CD4-positive, alpha-beta T cell (primary cell): ENCODE measurements around the gene SNX13. TPM values are rescaled to one million over a fixed set of nuclear protein-coding genes. Genes with fewer than 3 reads are reported as not detected.

ENCODE experiments used
- ATAC-seq: fragments of 200-7000 bp; cut with Tn5 transposase; one replicate; pipeline ENCODE4 v1.10.0; 2022; ENCODE audit warnings: mild to moderate bottlenecking; ENCODE audit not compliant: poor library complexity
- CTCF ChIA-PET: fragments of 350-600 bp; sonication (Branson Sonifier 250); formaldehyde crosslinking; loops from one replicate; lab custom pipeline; 2021; ENCODE audit warnings: antibody characterized with exemption, inconsistent platforms; lab: Charles Lee
- POLR2A ChIA-PET: fragments of 350-600 bp; sonication (Branson Sonifier 250); formaldehyde crosslinking; loops from one replicate; lab custom pipeline; 2021; ENCODE audit warnings: antibody characterized with exemption, inconsistent platforms; lab: Charles Lee
- DNase-seq, 14 experiments: peaks; one replicate each; pipeline ENCODE4 v3.0.0-alpha.2; 2013 to 2020; ENCODE audit warnings: mixed read lengths in 2 of 14
- H3K27ac ChIP-seq, 2 donors: one replicate each; pipeline versions ENCODE4 v1.5.1 to v1.7.0; 2013; ENCODE audit warnings: low read length in 2 of 2, low read depth in 1 of 2, mild to moderate bottlenecking in 1 of 2
- H3K27me3 ChIP-seq, 2 experiments: 1 replicate in 1 of 2; 2 replicates in 1 of 2; pipeline versions ENCODE4 v1.6.1 to v1.7.0; 2013; ENCODE audit warnings: low read length in 2 of 2, control low read depth in 1 of 2, mild to moderate bottlenecking in 1 of 2, moderate library complexity in 1 of 2; ENCODE audit not compliant: insufficient read depth in 2 of 2, control insufficient read depth in 1 of 2
- H3K36me3 ChIP-seq: one replicate; pipeline ENCODE4 v1.6.1; 2013; ENCODE audit warnings: low read length, control low read depth; ENCODE audit not compliant: insufficient read depth
- H3K4me1 ChIP-seq: one replicate; pipeline ENCODE4 v1.6.1; 2013; ENCODE audit warnings: low read length, control low read depth; ENCODE audit not compliant: insufficient read depth
- H3K4me3 ChIP-seq: one replicate; pipeline ENCODE4 v1.5.1; 2013; ENCODE audit warnings: mild to moderate bottlenecking, low read length, moderate library complexity
- H3K9me3 ChIP-seq, 2 experiments: 1 replicate in 1 of 2; 2 replicates in 1 of 2; pipeline versions ENCODE4 v1.6.1 to v1.7.0; 2013; ENCODE audit warnings: low read length in 2 of 2, mild to moderate bottlenecking in 2 of 2, control low read depth in 1 of 2, moderate library complexity in 1 of 2; ENCODE audit not compliant: control insufficient read depth in 1 of 2, insufficient read depth in 1 of 2
- H3K27ac Mint-ChIP-seq: one replicate; pipeline ENCODE4 v1.8.0; 2020; ENCODE audit warnings: mixed read lengths
- H3K27me3 Mint-ChIP-seq: one replicate; pipeline ENCODE4 v1.8.0; 2021; ENCODE audit warnings: mixed read lengths
- H3K36me3 Mint-ChIP-seq: one replicate; pipeline ENCODE4 v1.8.0; 2021; ENCODE audit warnings: low read depth, mixed read lengths
- H3K4me1 Mint-ChIP-seq: one replicate; pipeline ENCODE4 v1.8.0; 2021; ENCODE audit warnings: low read depth, mixed read lengths
- H3K4me3 Mint-ChIP-seq: one replicate; pipeline ENCODE4 v1.8.0; 2020; ENCODE audit warnings: mild to moderate bottlenecking, mixed read lengths
- H3K9me3 Mint-ChIP-seq: one replicate; pipeline ENCODE4 v1.8.0; 2020; ENCODE audit warnings: mixed read lengths
- CTCF ChIP-seq: fragments of 200-600 bp; IDR thresholded peaks from one replicate; pipeline ENCODE4 v1.8.0; 2022; ENCODE audit warnings: antibody characterized with exemption, mild to moderate bottlenecking
- intact Hi-C, 2 experiments: fragments of 100-400 bp; cut with DNase I in 1 of 2; cut with micrococcal nuclease in 1 of 2; formaldehyde crosslinking; loops; one replicate each; pipeline versions ENCODE4 v1.15.1 to v1.9.0; 2023 to 2025; cut with DNase I, micrococcal nuclease
- total RNA-seq, 174 experiments: library from RNA in 2 of 174; stranded (reverse) in 2 of 174; gene quantifications; one replicate each; pipeline ENCODE4 v1.2.3 and lab custom pipeline; 2021 to 2026

Gene SNX13
- total RNA-seq, 2 experiments from 2014 or later: 24.0 to 25.8 TPM

GRCh38 chr7:17984288-17984687, 44.0 kb upstream of the SNX13 start:
- no peak for DNase-seq
- no peaks in the 10 kb centered on the region for H3K4me1 ChIP-seq
- ChIA-PET POLR2A (no interaction called here), CTCF (no interaction called here)
- Mint-ChIP-seq H3K36me3 (no peaks in the 10 kb centered on the region), H3K4me1 (no peaks in the 10 kb centered on the region), H3K27me3 (no peaks in the 10 kb centered on the region), H3K4me3 (no peak overlapping the region), H3K27ac (no peak overlapping the region), H3K9me3 (no peaks in the 10 kb centered on the region)
- no peaks in the 10 kb centered on the region for H3K9me3 ChIP-seq
- no peak overlapping the region for H3K4me3 ChIP-seq
- no peaks in the 10 kb centered on the region for H3K27me3 ChIP-seq
- H3K36me3 ChIP-seq: no peaks in the 10 kb centered on the region
- intact Hi-C loops: no loop called here
- no peak for TF ChIP-seq CTCF
- no peak overlapping the region for H3K27ac ChIP-seq
- ATAC-seq: no peak

- Histone ChIP-seq H3K4me3 (no peak overlapping the region), H3K9me3 (no peaks in the 10 kb centered on the region), H3K27me3 (no peaks in the 10 kb centered on the region), H3K27ac (no peak overlapping the region), H3K4me1 (no peaks in the 10 kb centered on the region), H3K36me3 (no peaks in the 10 kb centered on the region)
- intact Hi-C loops: no loop called here
- POLR2A ChIA-PET: no interaction called here
- TF ChIP-seq CTCF: no peak
- Mint-ChIP-seq H3K9me3 (no peaks in the 10 kb centered on the region), H3K4me3 (no peak overlapping the region), H3K27me3 (no peaks in the 10 kb centered on the region), H3K4me1 (no peaks in the 10 kb centered on the region), H3K27ac (no peak overlapping the region), H3K36me3 (no peaks in the 10 kb centered on the region)
- peak in 1 of 14 experiments; percentile 1 for DNase-seq
- CTCF ChIA-PET: no interaction called here
- no peak for ATAC-seq
Measured at GRCh38 chr7:17983221-17984062, 43.1 kb upstream of the SNX13 start.

GRCh38 chr7:17976952-17977351, 36.7 kb upstream of the SNX13 start:
- no peaks in the 10 kb centered on the region for H3K9me3 ChIP-seq
- no peak for DNase-seq
- no peak overlapping the region for H3K4me3 ChIP-seq
- no peak for ATAC-seq
- intact Hi-C loops: no loop called here
- no peak overlapping the region for H3K27ac ChIP-seq
- ChIA-PET CTCF (no interaction called here), POLR2A (no interaction called here)
- H3K36me3 ChIP-seq: no peaks in the 10 kb centered on the region
- Mint-ChIP-seq H3K4me3 (no peak overlapping the region), H3K4me1 (no peaks in the 10 kb centered on the region), H3K36me3 (no peaks in the 10 kb centered on the region), H3K27ac (no peak overlapping the region), H3K9me3 (no peaks in the 10 kb centered on the region), H3K27me3 (peaks cover 4% of the 10 kb centered on the region)
- no peak for TF ChIP-seq CTCF
- no peaks in the 10 kb centered on the region for H3K27me3 ChIP-seq
- H3K4me1 ChIP-seq: no peaks in the 10 kb centered on the region
